GM06990 (cell line): ENCODE data around the gene OR5AR1.

Source experiments
- DNase-seq: peaks from one replicate; pipeline ENCODE4 v3.0.0-alpha.2; 2011; ENCODE audit not compliant: insufficient read length; ENCODE audit errors: extremely low read depth
- H3K27me3 ChIP-seq: replicated peaks from 2 replicates; pipeline ENCODE4 v1.6.0; 2011; ENCODE audit warnings: low read length; ENCODE audit not compliant: control insufficient read depth, insufficient read depth
- H3K36me3 ChIP-seq: 2 replicates; pipeline ENCODE4 v1.5.1; 2011; ENCODE audit warnings: low read length; ENCODE audit not compliant: control insufficient read depth, insufficient read depth
- H3K4me3 ChIP-seq: replicated peaks from 2 replicates; pipeline ENCODE4 v1.5.1; 2011; ENCODE audit warnings: low read depth, mild to moderate bottlenecking, control low read depth, low read length
- CTCF ChIP-seq: IDR thresholded peaks from 2 replicates; pipeline ENCODE4 v1.5.1; 2011; ENCODE audit warnings: low read length, control low read depth, mild to moderate bottlenecking, inconsistent platforms; ENCODE audit not compliant: insufficient read depth, poor library complexity, severe bottlenecking

Gene OR5AR1

GRCh38 chr11:56698795-56699194, 35.3 kb downstream of the OR5AR1 start, which contains the start of gene OR9G1:
OR9G1 (plus strand) TSS chr11:56699095; CDS start chr11:56700388, 1,293 bp downstream.
- no peak for TF ChIP-seq CTCF
- no peak for DNase-seq
- H3K27me3 ChIP-seq, result no peaks in the 10 kb centered on the region

GRCh38 chr11:56700242-56700913, 36.9 kb downstream of the OR5AR1 start:
- Histone ChIP-seq H3K36me3 (no peaks in the 10 kb centered on the region), H3K27me3 (no peaks in the 10 kb centered on the region), H3K4me3 (no peak overlapping the region)
- no peak for DNase-seq
- TF ChIP-seq CTCF, result no peak

More at GRCh38 chr11:56698795-56699194, 35.3 kb downstream of the OR5AR1 start, which contains the start of gene OR9G1:
- Histone ChIP-seq H3K4me3 (no peak within 1 kb of the TSS), H3K36me3 (no peaks in the 10 kb centered on the region)

GRCh38 chr11:56700914-56701485, 37.5 kb downstream of the OR5AR1 start:
- no peak overlapping the region for H3K4me3 ChIP-seq
- H3K27me3 ChIP-seq, result no peaks in the 10 kb centered on the region
- H3K36me3 ChIP-seq, result no peaks in the 10 kb centered on the region
- no peak for TF ChIP-seq CTCF
- DNase-seq, result no peak

GRCh38 chr11:56705784-56706396, 42.4 kb downstream of the OR5AR1 start:
- Histone ChIP-seq H3K4me3 (no peak overlapping the region), H3K36me3 (no peaks in the 10 kb centered on the region), H3K27me3 (no peaks in the 10 kb centered on the region)
- no peak for DNase-seq
- TF ChIP-seq CTCF, result no peak

GRCh38 chr11:56706486-56706885, 43.0 kb downstream of the OR5AR1 start:
- no peak for DNase-seq
- H3K27me3 ChIP-seq, result no peaks in the 10 kb centered on the region
- no peak for TF ChIP-seq CTCF
- H3K36me3 ChIP-seq, result no peaks in the 10 kb centered on the region
- H3K4me3 ChIP-seq, result no peak overlapping the region
